Lower leg skin (tissue), 4 donors: ENCODE measurements around the gene GRIK4. TPM values are rescaled to one million over a fixed set of nuclear protein-coding genes. Genes with fewer than 3 reads are reported as not detected.
A peak's percentile ranks its signal among the peaks of the same experiment; 100 is the strongest.

Experiments
- DNase-seq, 2 donors: peaks; one replicate each; pipeline ENCODE4 v3.0.0-alpha.2; 2019; ENCODE audit warnings: low spot score in 2 of 2
- H3K4me3 ChIP-seq: fragments of 200-600 bp; sonication (generic); 2 replicates; pipeline ENCODE4 v1.5.1; 2017; ENCODE audit warnings: mild to moderate bottlenecking, low read depth; ENCODE audit not compliant: poor library complexity, severe bottlenecking
- CTCF ChIP-seq, 3 donors: fragments of 450-650 bp; IDR thresholded peaks; one replicate each; pipeline ENCODE4 v1.5.1; 2016; ENCODE audit warnings: antibody characterized with exemption in 3 of 3, mild to moderate bottlenecking in 3 of 3, moderate library complexity in 2 of 3
- POLR2A ChIP-seq, 2 donors: fragments of 450-650 bp; IDR thresholded peaks; one replicate each; pipeline ENCODE4 v1.6.1; 2016 to 2017; ENCODE audit warnings: antibody characterized with exemption in 2 of 2, mild to moderate bottlenecking in 1 of 2, moderate library complexity in 1 of 2
- WGBS, 2 donors: methylation state at CpG; one replicate each; pipeline ENCODE4 v1.1.5; 2018; 5-methylcytosine and 5-hydroxymethylcytosine counted together
- intact Hi-C: fragments of 100-400 bp; cut with DNase I; formaldehyde crosslinking; loops from one replicate; pipeline ENCODE4 v1.15.0; 2023; ENCODE audit warnings: low total_unique reads
- total RNA-seq, 4 donors: library from RNA; depleted of rRNA; stranded (reverse); fragments of >200 nt; gene quantifications; one replicate each; pipeline ENCODE4 v1.1.0, GENCODE V29; 2016

The GRIK4 gene
- total RNA-seq, 4 donors from 2014 or later = 0.06 to 0.67 TPM; not detected in 2

GRCh38 chr11:120605469-120605868 is 93.9 kb downstream of the GRIK4 start:
- DNase-seq = no peak
- H3K4me3 ChIP-seq = no peak overlapping the region
- WGBS, 2 donors = 91 to 95% methylated on average over 4 of the region's 4 CpGs
- TF ChIP-seq CTCF (IDR thresholded peaks at IDR 0.05) = no peak
- no peak for TF ChIP-seq POLR2A (IDR thresholded peaks at IDR 0.05)
- intact Hi-C loops = no loop called here

GRCh38 chr11:120606211-120607010 is 94.9 kb downstream of the GRIK4 start:
- H3K4me3 ChIP-seq = no peak overlapping the region
- 90 to 91% methylated on average over 18 of the region's 18 CpGs for WGBS, 2 donors
- TF ChIP-seq POLR2A (IDR thresholded peaks at IDR 0.05) (no peak), CTCF (IDR thresholded peaks at IDR 0.05) (no peak)
- intact Hi-C loops = no loop called here
- no peak for DNase-seq

- no peak overlapping the region for H3K4me3 ChIP-seq
- intact Hi-C loops = no loop called here
- TF ChIP-seq POLR2A (IDR thresholded peaks at IDR 0.05) (no peak), CTCF (IDR thresholded peaks at IDR 0.05) (no peak)
- no peak for DNase-seq
- 87 to 93% methylated on average over 2 of the region's 2 CpGs for WGBS, 2 donors
Observed at GRCh38 chr11:120608061-120608460, 96.5 kb downstream of the GRIK4 start.

GRCh38 chr11:120608760-120609211 is 97.2 kb downstream of the GRIK4 start:
- TF ChIP-seq CTCF (IDR thresholded peaks at IDR 0.05) (no peak), POLR2A (IDR thresholded peaks at IDR 0.05) (no peak)
- intact Hi-C loops = no loop called here
- DNase-seq = peak in 1 of 2 donors; percentile 40
- WGBS, 2 donors = 39 to 43% methylated on average over 4 of the region's 4 CpGs
- no peak overlapping the region for H3K4me3 ChIP-seq

GRCh38 chr11:120610111-120610510 is 98.6 kb downstream of the GRIK4 start:
- 78 to 80% methylated on average over 8 of the region's 8 CpGs for WGBS, 2 donors
- TF ChIP-seq POLR2A (IDR thresholded peaks at IDR 0.05) = no peak
- no peak for TF ChIP-seq CTCF (IDR thresholded peaks at IDR 0.05)
- DNase-seq = no peak
- intact Hi-C loops = no loop called here
- no peak overlapping the region for H3K4me3 ChIP-seq
